HepG2 (cell line): ENCODE data around the gene ARHGAP12. TPM values are rescaled to one million over a fixed set of nuclear protein-coding genes. Genes with fewer than 3 reads are reported as not detected.
A peak's percentile ranks its signal among the peaks of the same experiment; 100 is the strongest.

ENCODE experiments used
- ATF7-NPFF ChIP-seq: sonication (generic); formaldehyde crosslinking; IDR thresholded peaks from 2 replicates; pipeline ENCODE4 v1.8.1; 2023; ENCODE audit warnings: mild to moderate bottlenecking, low read depth, missing genetic modification reagents, moderate library complexity
- IRX3 ChIP-seq: sonication (generic); formaldehyde crosslinking; IDR thresholded peaks from 2 replicates; pipeline ENCODE4 v1.8.1; 2023; ENCODE audit warnings: mild to moderate bottlenecking, low read depth, missing genetic modification reagents, borderline replicate concordance
- KDM3A ChIP-seq: IDR thresholded peaks from 2 replicates; pipeline ENCODE4 v1.6.1; 2018; ENCODE audit warnings: low read depth, missing compliant biosample characterization
- KLF11 ChIP-seq: IDR thresholded peaks from 2 replicates; pipeline ENCODE4 v1.6.1; 2016; ENCODE audit warnings: missing compliant biosample characterization
- MYNN ChIP-seq: sonication (generic); formaldehyde crosslinking; IDR thresholded peaks from 2 replicates; pipeline ENCODE4 v1.4.0; 2020; ENCODE audit warnings: mild to moderate bottlenecking, low read depth, missing genetic modification reagents
- NFE2L2 ChIP-seq: fragments of 150-350 bp; IDR thresholded peaks from 2 replicates; pipeline ENCODE4 v1.6.1; 2014; ENCODE audit warnings: low read length
- SIN3B ChIP-seq: fragments of 150-350 bp; IDR thresholded peaks from 2 replicates; pipeline ENCODE4 v1.6.1; 2014; ENCODE audit warnings: low read length
- ZFP36 ChIP-seq: fragments of 150-350 bp; IDR thresholded peaks from 2 replicates; pipeline ENCODE4 v1.6.1; 2018; ENCODE audit warnings: borderline replicate concordance, low read length, low read depth; ENCODE audit not compliant: partially characterized antibody
- ZNF20 ChIP-seq: sonication (generic); formaldehyde crosslinking; IDR thresholded peaks from 2 replicates; pipeline ENCODE4 v1.4.0; 2020; ENCODE audit warnings: mild to moderate bottlenecking, moderate library complexity, missing genetic modification reagents
- ZNF207 ChIP-seq: fragments of 450-650 bp; IDR thresholded peaks from 2 replicates; pipeline ENCODE4 v1.6.1; 2016; ENCODE audit warnings: antibody characterized with exemption, borderline replicate concordance
- ZNF256 ChIP-seq: sonication (generic); formaldehyde crosslinking; conservative IDR thresholded peaks from 2 replicates; pipeline ENCODE4 v1.4.0; 2020; ENCODE audit warnings: missing genetic modification reagents
- ZNF3 ChIP-seq: IDR thresholded peaks from 2 replicates; pipeline ENCODE4 v1.7.0; 2017; ENCODE audit warnings: inconsistent platforms
- ZNF432 ChIP-seq: sonication (generic); formaldehyde crosslinking; IDR thresholded peaks from 2 replicates; pipeline ENCODE4 v1.5.0; 2020; ENCODE audit warnings: missing genetic modification reagents, mild to moderate bottlenecking, borderline replicate concordance
- ZSCAN12 ChIP-seq: sonication (generic); formaldehyde crosslinking; IDR thresholded peaks from 2 replicates; pipeline ENCODE4 v1.9.0; 2021; ENCODE audit warnings: mild to moderate bottlenecking, missing genetic modification reagents
- polyA plus RNA-seq, 8 experiments: library from polyadenylated mRNA; depleted of rRNA in 3 of 8; stranded (reverse) in 7 of 8; unstranded in 1 of 8; fragments of >200 nt; fragmentation: Illumina TruSeq in 4 of 8; extraction: Trizol in 4 of 8; gene quantifications; 2 replicates each; pipeline versions ENCODE4 v1.2.1 to v1.2.3, GENCODE V29; 2011 to 2016; ENCODE audit warnings: low read depth in 4 of 8, missing spikeins in 1 of 8, mixed read lengths in 1 of 8; ENCODE audit not compliant: insufficient read depth in 1 of 8
- total RNA-seq, 5 experiments: library from RNA; depleted of rRNA; stranded (reverse); fragments of >200 nt; fragmentation: Illumina TruSeq; extraction: Trizol; gene quantifications; 2 replicates each; pipeline ENCODE4 v1.2.3, GENCODE V29; 2016; ENCODE audit warnings: low read depth in 1 of 5
- TF ChIP-seq, protein P1 (sequence below): sonication (generic); formaldehyde crosslinking; IDR thresholded peaks from 2 replicates; pipeline ENCODE4 v1.5.1; 2020; ENCODE audit warnings: missing genetic modification reagents, mild to moderate bottlenecking, borderline replicate concordance
- TF ChIP-seq, protein P2 (sequence below): sonication (generic); formaldehyde crosslinking; conservative IDR thresholded peaks from 2 replicates; pipeline ENCODE4 v1.8.0; 2022; ENCODE audit warnings: missing genetic modification reagents
- TF ChIP-seq, protein P3 (sequence below): sonication (generic); formaldehyde crosslinking; IDR thresholded peaks from 2 replicates; pipeline ENCODE4; 2020; ENCODE audit warnings: missing genetic modification reagents, mild to moderate bottlenecking, borderline replicate concordance
- TF ChIP-seq, protein P4 (sequence below): sonication (generic); formaldehyde crosslinking; IDR thresholded peaks from 2 replicates; pipeline ENCODE4 v1.4.0; 2020; ENCODE audit warnings: missing genetic modification reagents, low read depth, mild to moderate bottlenecking, borderline replicate concordance
- TF ChIP-seq, protein P5 (sequence below): sonication (generic); formaldehyde crosslinking; conservative IDR thresholded peaks from 2 replicates; pipeline ENCODE4 v1.4.0; 2020; ENCODE audit warnings: missing genetic modification reagents
- TF ChIP-seq, protein P6 (sequence below): sonication (generic); formaldehyde crosslinking; IDR thresholded peaks from 2 replicates; pipeline ENCODE4 v1.4.0; 2020; ENCODE audit warnings: missing genetic modification reagents, mild to moderate bottlenecking, borderline replicate concordance

The ARHGAP12 gene
- total and polyA plus RNA-seq, 2 of the 13 experiments (the other 11 are each of a cell fraction or from before 2014, with no cell fraction given): 25.0 to 54.6 TPM

DNA sequence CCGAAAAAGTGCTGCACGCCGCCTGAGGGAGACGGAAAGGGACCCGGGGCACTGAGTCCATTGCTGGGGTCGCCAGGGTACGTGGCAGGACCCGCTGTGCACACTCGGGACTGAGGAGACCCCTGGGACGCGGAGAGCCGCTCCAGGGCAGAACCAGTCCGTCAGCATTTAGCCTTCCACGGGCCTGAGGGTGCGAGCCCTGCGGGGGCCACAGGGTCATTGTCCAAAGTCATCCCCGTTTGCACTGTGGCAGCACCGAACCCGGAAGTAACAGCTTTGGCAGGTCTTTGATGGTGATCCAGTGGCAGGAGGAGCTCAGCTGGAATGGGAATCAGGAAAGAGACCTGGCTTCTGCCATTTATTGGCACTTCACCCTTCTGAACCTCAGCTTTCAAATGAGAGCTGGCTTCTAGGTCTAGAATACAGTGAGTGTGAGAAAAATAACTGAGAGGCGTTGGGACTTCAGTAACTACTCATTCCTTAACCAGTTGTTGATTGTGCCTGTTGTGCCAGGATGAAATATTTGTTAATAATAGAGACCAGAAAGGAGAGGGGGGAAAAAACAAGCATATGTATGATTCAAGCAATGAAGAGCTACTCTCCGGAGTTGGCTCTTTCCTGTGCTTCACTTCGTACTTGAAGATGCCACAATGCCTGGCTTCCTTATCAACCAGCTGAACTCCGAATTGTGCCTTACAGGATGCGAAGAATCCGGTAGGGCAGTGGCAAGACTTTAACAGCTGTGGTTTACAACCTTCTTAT lies 811 bp upstream of the ARHGAP12 start (continued):
- TF ChIP-seq KLF11 (CRISPR knock-in tag) (no peak), ZFP36 (no peak), SIN3B (no peak), ZSCAN12 (CRISPR knock-in tag) (no peak), IRX3 (no peak), ZNF432 (CRISPR knock-in tag) (no peak), ZNF256 (CRISPR knock-in tag) (no peak), ZNF20 (no peak), MYNN (CRISPR knock-in tag) (no peak), KDM3A (CRISPR knock-in tag) (no peak), ZNF207 (no peak), ZNF3 (CRISPR knock-in tag) (no peak), NFE2L2 (no peak), ATF7-NPFF (CRISPR knock-in tag) (no peak)
- TF ChIP-seq, protein P1, sequence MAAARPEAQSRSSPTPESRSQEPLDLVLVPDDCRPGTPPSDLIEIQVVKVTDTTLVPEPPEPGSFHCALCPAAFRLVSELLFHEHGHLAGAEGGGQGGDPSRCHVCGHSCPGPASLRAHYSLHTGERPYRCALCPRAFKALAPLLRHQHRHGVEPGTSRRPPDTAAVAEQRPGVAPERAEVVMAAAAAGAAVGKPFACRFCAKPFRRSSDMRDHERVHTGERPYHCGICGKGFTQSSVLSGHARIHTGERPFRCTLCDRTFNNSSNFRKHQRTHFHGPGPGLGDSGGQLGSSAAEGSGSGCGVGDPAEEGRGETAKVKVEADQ (CRISPR knock-in tag): no peak
- TF ChIP-seq, protein P2, sequence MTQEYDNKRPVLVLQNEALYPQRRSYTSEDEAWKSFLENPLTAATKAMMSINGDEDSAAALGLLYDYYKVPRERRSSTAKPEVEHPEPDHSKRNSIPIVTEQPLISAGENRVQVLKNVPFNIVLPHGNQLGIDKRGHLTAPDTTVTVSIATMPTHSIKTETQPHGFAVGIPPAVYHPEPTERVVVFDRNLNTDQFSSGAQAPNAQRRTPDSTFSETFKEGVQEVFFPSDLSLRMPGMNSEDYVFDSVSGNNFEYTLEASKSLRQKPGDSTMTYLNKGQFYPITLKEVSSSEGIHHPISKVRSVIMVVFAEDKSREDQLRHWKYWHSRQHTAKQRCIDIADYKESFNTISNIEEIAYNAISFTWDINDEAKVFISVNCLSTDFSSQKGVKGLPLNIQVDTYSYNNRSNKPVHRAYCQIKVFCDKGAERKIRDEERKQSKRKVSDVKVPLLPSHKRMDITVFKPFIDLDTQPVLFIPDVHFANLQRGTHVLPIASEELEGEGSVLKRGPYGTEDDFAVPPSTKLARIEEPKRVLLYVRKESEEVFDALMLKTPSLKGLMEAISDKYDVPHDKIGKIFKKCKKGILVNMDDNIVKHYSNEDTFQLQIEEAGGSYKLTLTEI (CRISPR knock-in tag): no peak
- TF ChIP-seq, protein P3, sequence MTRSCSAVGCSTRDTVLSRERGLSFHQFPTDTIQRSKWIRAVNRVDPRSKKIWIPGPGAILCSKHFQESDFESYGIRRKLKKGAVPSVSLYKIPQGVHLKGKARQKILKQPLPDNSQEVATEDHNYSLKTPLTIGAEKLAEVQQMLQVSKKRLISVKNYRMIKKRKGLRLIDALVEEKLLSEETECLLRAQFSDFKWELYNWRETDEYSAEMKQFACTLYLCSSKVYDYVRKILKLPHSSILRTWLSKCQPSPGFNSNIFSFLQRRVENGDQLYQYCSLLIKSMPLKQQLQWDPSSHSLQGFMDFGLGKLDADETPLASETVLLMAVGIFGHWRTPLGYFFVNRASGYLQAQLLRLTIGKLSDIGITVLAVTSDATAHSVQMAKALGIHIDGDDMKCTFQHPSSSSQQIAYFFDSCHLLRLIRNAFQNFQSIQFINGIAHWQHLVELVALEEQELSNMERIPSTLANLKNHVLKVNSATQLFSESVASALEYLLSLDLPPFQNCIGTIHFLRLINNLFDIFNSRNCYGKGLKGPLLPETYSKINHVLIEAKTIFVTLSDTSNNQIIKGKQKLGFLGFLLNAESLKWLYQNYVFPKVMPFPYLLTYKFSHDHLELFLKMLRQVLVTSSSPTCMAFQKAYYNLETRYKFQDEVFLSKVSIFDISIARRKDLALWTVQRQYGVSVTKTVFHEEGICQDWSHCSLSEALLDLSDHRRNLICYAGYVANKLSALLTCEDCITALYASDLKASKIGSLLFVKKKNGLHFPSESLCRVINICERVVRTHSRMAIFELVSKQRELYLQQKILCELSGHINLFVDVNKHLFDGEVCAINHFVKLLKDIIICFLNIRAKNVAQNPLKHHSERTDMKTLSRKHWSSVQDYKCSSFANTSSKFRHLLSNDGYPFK (CRISPR knock-in tag): peak; percentile 67
- TF ChIP-seq, protein P4, sequence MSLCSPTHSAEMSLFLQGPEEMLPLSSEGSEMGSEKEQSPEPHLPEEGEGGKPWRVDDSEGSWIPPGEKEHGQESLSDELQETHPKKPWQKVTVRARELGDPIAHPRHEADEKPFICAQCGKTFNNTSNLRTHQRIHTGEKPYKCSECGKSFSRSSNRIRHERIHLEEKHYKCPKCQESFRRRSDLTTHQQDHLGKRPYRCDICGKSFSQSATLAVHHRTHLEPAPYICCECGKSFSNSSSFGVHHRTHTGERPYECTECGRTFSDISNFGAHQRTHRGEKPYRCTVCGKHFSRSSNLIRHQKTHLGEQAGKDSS: no peak
- TF ChIP-seq, protein P5, sequence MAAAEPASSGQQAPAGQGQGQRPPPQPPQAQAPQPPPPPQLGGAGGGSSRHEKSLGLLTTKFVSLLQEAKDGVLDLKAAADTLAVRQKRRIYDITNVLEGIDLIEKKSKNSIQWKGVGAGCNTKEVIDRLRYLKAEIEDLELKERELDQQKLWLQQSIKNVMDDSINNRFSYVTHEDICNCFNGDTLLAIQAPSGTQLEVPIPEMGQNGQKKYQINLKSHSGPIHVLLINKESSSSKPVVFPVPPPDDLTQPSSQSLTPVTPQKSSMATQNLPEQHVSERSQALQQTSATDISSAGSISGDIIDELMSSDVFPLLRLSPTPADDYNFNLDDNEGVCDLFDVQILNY (CRISPR knock-in tag): no peak
- TF ChIP-seq, protein P6, sequence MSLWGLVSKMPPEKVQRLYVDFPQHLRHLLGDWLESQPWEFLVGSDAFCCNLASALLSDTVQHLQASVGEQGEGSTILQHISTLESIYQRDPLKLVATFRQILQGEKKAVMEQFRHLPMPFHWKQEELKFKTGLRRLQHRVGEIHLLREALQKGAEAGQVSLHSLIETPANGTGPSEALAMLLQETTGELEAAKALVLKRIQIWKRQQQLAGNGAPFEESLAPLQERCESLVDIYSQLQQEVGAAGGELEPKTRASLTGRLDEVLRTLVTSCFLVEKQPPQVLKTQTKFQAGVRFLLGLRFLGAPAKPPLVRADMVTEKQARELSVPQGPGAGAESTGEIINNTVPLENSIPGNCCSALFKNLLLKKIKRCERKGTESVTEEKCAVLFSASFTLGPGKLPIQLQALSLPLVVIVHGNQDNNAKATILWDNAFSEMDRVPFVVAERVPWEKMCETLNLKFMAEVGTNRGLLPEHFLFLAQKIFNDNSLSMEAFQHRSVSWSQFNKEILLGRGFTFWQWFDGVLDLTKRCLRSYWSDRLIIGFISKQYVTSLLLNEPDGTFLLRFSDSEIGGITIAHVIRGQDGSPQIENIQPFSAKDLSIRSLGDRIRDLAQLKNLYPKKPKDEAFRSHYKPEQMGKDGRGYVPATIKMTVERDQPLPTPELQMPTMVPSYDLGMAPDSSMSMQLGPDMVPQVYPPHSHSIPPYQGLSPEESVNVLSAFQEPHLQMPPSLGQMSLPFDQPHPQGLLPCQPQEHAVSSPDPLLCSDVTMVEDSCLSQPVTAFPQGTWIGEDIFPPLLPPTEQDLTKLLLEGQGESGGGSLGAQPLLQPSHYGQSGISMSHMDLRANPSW (CRISPR knock-in tag): no peak
